22Rv1 (cell line): ENCODE measurements around the gene TMEM184A.

Experiments
- CTCF ChIP-seq: fragments of 450-650 bp; IDR thresholded peaks from 2 replicates; pipeline ENCODE4 v1.5.1; 2017; ENCODE audit warnings: mild to moderate bottlenecking
- ZFX ChIP-seq: fragments of 450-650 bp; IDR thresholded peaks from 2 replicates; pipeline ENCODE4 v1.6.1; 2017; ENCODE audit warnings: antibody characterized with exemption, borderline replicate concordance

GRCh38 chr7:1599640-1600395, 43.8 kb upstream of the TMEM184A start:
- TF ChIP-seq CTCF, result no peak
- TF ChIP-seq ZFX, result no peak
